HG02885 (cell line): ENCODE measurements around the gene MATN3.

ENCODE experiments used
- ATAC-seq: cut with Tn5 transposase; IDR thresholded peaks from one replicate; pipeline ENCODE4 v1.9.1; 2021; ENCODE audit warnings: mild to moderate bottlenecking; ENCODE audit not compliant: unreplicated experiment, poor library complexity

The MATN3 gene

GRCh38 chr2:19942199-19942598 is 70.3 kb downstream of the MATN3 start:
- no peak for ATAC-seq
